ENCODE measurements around the gene MLYCD.

Gene MLYCD

GRCh38 chr16:83952587-83952939, 53.6 kb downstream of the MLYCD start:
- DNase-seq (ENCODE audit: low read depth), result peak; percentile 78
- TF ChIP-seq CTCF (IDR thresholded peaks at IDR 0.05; ENCODE audit: low read length, missing control alignments), result no peak
- peak overlapping the region; percentile 17 for H3K4me3 ChIP-seq (replicated peaks; ENCODE audit: low read depth, low read length)

GRCh38 chr16:83952940-83953795, 54.3 kb downstream of the MLYCD start, which contains the start of gene OSGIN1:
OSGIN1 (plus strand) TSS chr16:83953240; CDS start chr16:83957672, 4,432 bp downstream.
- TF ChIP-seq CTCF (IDR thresholded peaks at IDR 0.05; ENCODE audit: low read length, missing control alignments), result no peak
- H3K4me3 ChIP-seq (replicated peaks; ENCODE audit: low read depth, low read length), result peak within 1 kb of the TSS; percentile 69
- peak; percentile 96 for DNase-seq (ENCODE audit: low read depth)

GRCh38 chr16:83953796-83954576, 55.1 kb downstream of the MLYCD start:
- DNase-seq (ENCODE audit: low read depth), result peak; percentile 40
- peak; percentile 65 for TF ChIP-seq CTCF (IDR thresholded peaks at IDR 0.05; ENCODE audit: low read length, missing control alignments)
- peak overlapping the region; percentile 69 for H3K4me3 ChIP-seq (replicated peaks; ENCODE audit: low read depth, low read length)

GRCh38 chr16:83954577-83955016, 55.7 kb downstream of the MLYCD start:
- DNase-seq (ENCODE audit: low read depth), result peak; percentile 56
- H3K4me3 ChIP-seq (replicated peaks; ENCODE audit: low read depth, low read length), result peak overlapping the region; percentile 69
- no peak for TF ChIP-seq CTCF (IDR thresholded peaks at IDR 0.05; ENCODE audit: low read length, missing control alignments)

GRCh38 chr16:83955218-83956130, 56.6 kb downstream of the MLYCD start:
- DNase-seq (ENCODE audit: low read depth), result peak; percentile 36
- H3K4me3 ChIP-seq (replicated peaks; ENCODE audit: low read depth, low read length), result no peak overlapping the region
- TF ChIP-seq CTCF (IDR thresholded peaks at IDR 0.05; ENCODE audit: low read length, missing control alignments), result no peak
